DND-41 (cell line): Measurements from ENCODE around the gene HDDC3.

ENCODE experiments used
- ATAC-seq: fragments of 200-7000 bp; cut with Tn5 transposase; 3 replicates; pipeline ENCODE4 v1.9.1; 2021; ENCODE audit warnings: low read depth; ENCODE audit not compliant: insufficient read depth
- DNase-seq: peaks from one replicate; pipeline ENCODE4 v3.0.0-alpha.2; 2020
- H2AFZ ChIP-seq: 2 replicates; pipeline ENCODE4 v1.6.0; 2012; ENCODE audit warnings: low read depth, low read length
- H3K27ac ChIP-seq: 2 replicates; pipeline ENCODE4 v1.5.1; 2012; ENCODE audit warnings: low read length, inconsistent platforms
- H3K27me3 ChIP-seq: fragments of 200-600 bp; sonication (generic); 2 replicates; pipeline ENCODE4 v1.6.0; 2012; ENCODE audit warnings: low read length, mild to moderate bottlenecking, inconsistent platforms; ENCODE audit not compliant: insufficient read depth, poor library complexity
- H3K36me3 ChIP-seq: 2 replicates; pipeline ENCODE4 v1.5.1; 2012; ENCODE audit warnings: low read length, inconsistent platforms; ENCODE audit not compliant: insufficient read depth
- H3K4me1 ChIP-seq: 2 replicates; pipeline ENCODE4 v1.5.1; 2012; ENCODE audit warnings: mild to moderate bottlenecking, low read length; ENCODE audit not compliant: insufficient read depth
- H3K4me2 ChIP-seq: 2 replicates; pipeline ENCODE4 v1.6.0; 2012; ENCODE audit warnings: mild to moderate bottlenecking, moderate library complexity, low read length, inconsistent platforms; ENCODE audit not compliant: insufficient read depth
- H3K4me3 ChIP-seq, 2 experiments: fragments of 200-600 bp in 1 of 2; shearing (Covaris generic) in 1 of 2; 2 replicates each; pipeline ENCODE4 v1.5.1; 2012 to 2016; ENCODE audit warnings: inconsistent platforms in 2 of 2, low read length in 2 of 2, mild to moderate bottlenecking in 2 of 2, low read depth in 1 of 2, moderate library complexity in 1 of 2
- H3K79me2 ChIP-seq: 2 replicates; pipeline ENCODE4 v1.6.0; 2012; ENCODE audit warnings: low read length, inconsistent platforms; ENCODE audit not compliant: insufficient read depth
- H3K9ac ChIP-seq: 2 replicates; pipeline ENCODE4 v1.6.0; 2012; ENCODE audit warnings: low read depth, mild to moderate bottlenecking, inconsistent platforms, low read length, moderate library complexity
- H3K9me3 ChIP-seq: 2 replicates; pipeline ENCODE4 v1.5.1; 2012; ENCODE audit warnings: low read length, moderate library complexity, mild to moderate bottlenecking, inconsistent platforms; ENCODE audit not compliant: insufficient read depth, severe bottlenecking
- H4K20me1 ChIP-seq: 2 replicates; pipeline ENCODE4 v1.6.0; 2012; ENCODE audit warnings: low read length; ENCODE audit not compliant: insufficient read depth
- CTCF ChIP-seq: IDR thresholded peaks from 2 replicates; pipeline ENCODE4 v1.5.1; 2012; ENCODE audit warnings: borderline replicate concordance, low read length, moderate library complexity, mild to moderate bottlenecking; ENCODE audit not compliant: poor library complexity, severe bottlenecking; ENCODE audit errors: extremely low read depth
- EZH2 ChIP-seq: IDR thresholded peaks from 3 replicates; pipeline ENCODE4 v1.6.1; 2012; ENCODE audit warnings: borderline replicate concordance, low read depth, mild to moderate bottlenecking, moderate library complexity, low read length, inconsistent platforms; ENCODE audit not compliant: severe bottlenecking

HDDC3 gene

GRCh38 chr15:90883976-90884718, 48.2 kb downstream of the HDDC3 start, which contains the start of gene FES:
TSS of gene FES (plus strand) at chr15:90884504. CDS start at chr15:90885046, 542 bp downstream.
- no peaks in the 10 kb centered on the region for H3K79me2 ChIP-seq
- H3K9me3 ChIP-seq = no peaks in the 10 kb centered on the region
- no peak for DNase-seq
- H3K36me3 ChIP-seq = peaks cover 26% of the 10 kb centered on the region
- ATAC-seq = no peak
- no peak within 1 kb of the TSS for H3K9ac ChIP-seq
- no peak within 1 kb of the TSS for H3K4me2 ChIP-seq
- H4K20me1 ChIP-seq = peaks cover 6% of the 10 kb centered on the region; the same call in 1 of the 2 replicates
- TF ChIP-seq CTCF (no peak), EZH2 (no peak)
- H3K4me1 ChIP-seq = peaks cover 2% of the 10 kb centered on the region; the same call in 1 of the 2 replicates
- no peak within 1 kb of the TSS for H3K27ac ChIP-seq
- H3K4me3 ChIP-seq = no peak within 1 kb of the TSS
- H3K27me3 ChIP-seq = no peaks in the 10 kb centered on the region
- no peak within 1 kb of the TSS for H2AFZ ChIP-seq

GRCh38 chr15:90883526-90883975, 48.8 kb downstream of the HDDC3 start:
- no peak for ATAC-seq
- TF ChIP-seq CTCF (no peak), EZH2 (no peak)
- Histone ChIP-seq H3K9me3 (no peaks in the 10 kb centered on the region), H3K27me3 (no peaks in the 10 kb centered on the region), H3K36me3 (peaks cover 32% of the 10 kb centered on the region), H2AFZ (no peak overlapping the region), H3K79me2 (no peaks in the 10 kb centered on the region), H4K20me1 (peaks cover 6% of the 10 kb centered on the region; the same call in 1 of the 2 replicates), H3K9ac (no peak overlapping the region), H3K4me1 (no peaks in the 10 kb centered on the region), H3K4me2 (no peak overlapping the region), H3K4me3 (no peak overlapping the region), H3K27ac (no peak overlapping the region)
- DNase-seq = no peak

- no peak overlapping the region for H3K4me3 ChIP-seq
- no peak overlapping the region for H3K9ac ChIP-seq
- no peak for ATAC-seq
- no peak overlapping the region for H3K4me2 ChIP-seq
- DNase-seq = no peak
- no peak overlapping the region for H3K27ac ChIP-seq
- H2AFZ ChIP-seq = no peak overlapping the region
- H4K20me1 ChIP-seq = peaks cover 6% of the 10 kb centered on the region; the same call in 1 of the 2 replicates
- no peaks in the 10 kb centered on the region for H3K9me3 ChIP-seq
- no peaks in the 10 kb centered on the region for H3K4me1 ChIP-seq
- H3K36me3 ChIP-seq = peaks cover 38% of the 10 kb centered on the region
- H3K27me3 ChIP-seq = no peaks in the 10 kb centered on the region
- no peaks in the 10 kb centered on the region for H3K79me2 ChIP-seq
- TF ChIP-seq CTCF = no peak
Observed at GRCh38 chr15:90882781-90883525, 49.4 kb downstream of the HDDC3 start.
